Endothelial cell of umbilical vein (primary cell): Measurements from ENCODE around the gene LRRC4B. TPM values are rescaled to one million over a fixed set of nuclear protein-coding genes. Genes with fewer than 3 reads are reported as not detected.

Source experiments
- BruUV-seq: library from RNA; stranded (reverse); fragments of 400-500 nt; replicated peaks from 2 replicates; lab custom pipeline; 2021; lab: Mats Ljungman, UMichigan
- CTCF ChIA-PET: fragments of 300-600, 350-600 bp; sonication (Branson Sonifier 250); formaldehyde crosslinking; loops from one replicate; lab custom pipeline; 2021; ENCODE audit warnings: antibody characterized with exemption, inconsistent platforms; lab: Charles Lee
- POLR2A ChIA-PET: fragments of 300-600, 350-600 bp; sonication (Branson Sonifier 250); formaldehyde crosslinking; loops from one replicate; lab custom pipeline; 2021; ENCODE audit warnings: antibody characterized with exemption, inconsistent platforms; lab: Charles Lee
- DNase-seq: peaks from one replicate; pipeline ENCODE4 v3.0.0-alpha.2; 2011; ENCODE audit warnings: low read depth, low spot score
- FAIRE-seq: peaks from 2 replicates; lab custom pipeline; 2011; peaks lifted over from hg19 to GRCh38; lab: Jason Lieb, UNC
- H2AFZ ChIP-seq: 2 replicates; pipeline ENCODE4 v1.6.0; 2012; ENCODE audit warnings: low read depth, low read length, control low read depth, inconsistent platforms
- H3K27ac ChIP-seq: 2 replicates; pipeline ENCODE4 v1.5.1; 2011; ENCODE audit warnings: low read depth, mild to moderate bottlenecking, control low read depth, low read length, moderate library complexity; ENCODE audit not compliant: insufficient read depth
- H3K27me3 ChIP-seq, 2 experiments: 2 replicates each; pipeline versions ENCODE4 v1.6.0 to v1.6.1; 2011; ENCODE audit warnings: low read length in 2 of 2, mixed read lengths in 1 of 2; ENCODE audit not compliant: control insufficient read depth in 2 of 2, insufficient read depth in 2 of 2
- H3K36me3 ChIP-seq, 2 experiments: 2 replicates in 1 of 2; 3 replicates in 1 of 2; pipeline ENCODE4 v1.5.1; 2011; ENCODE audit warnings: low read length in 2 of 2, mild to moderate bottlenecking in 1 of 2, moderate library complexity in 1 of 2; ENCODE audit not compliant: control insufficient read depth in 2 of 2, insufficient read depth in 2 of 2; ENCODE audit errors: extremely low read depth in 1 of 2
- H3K4me1 ChIP-seq: 3 replicates; pipeline ENCODE4 v1.5.1; 2011; ENCODE audit warnings: mild to moderate bottlenecking, low read length; ENCODE audit not compliant: control insufficient read depth, insufficient read depth; ENCODE audit errors: extremely low read depth
- H3K4me2 ChIP-seq: 2 replicates; pipeline ENCODE4 v1.6.1; 2011; ENCODE audit warnings: low read length, control low read depth, mixed read lengths; ENCODE audit not compliant: insufficient read depth
- H3K4me3 ChIP-seq, 3 experiments: fragments of 200-600 bp in 1 of 3; sonication (generic), shearing (Covaris generic) in 1 of 3; replicated peaks in 1 of 3; 2 replicates each; pipeline ENCODE4 v1.5.1; 2011 to 2016; ENCODE audit warnings: control low read depth in 3 of 3, low read length in 3 of 3, mild to moderate bottlenecking in 2 of 3, inconsistent platforms in 1 of 3, low read depth in 1 of 3, moderate library complexity in 1 of 3; ENCODE audit not compliant: insufficient read depth in 1 of 3
- H3K79me2 ChIP-seq: 2 replicates; pipeline ENCODE4 v1.6.0; 2012; ENCODE audit warnings: low read length, inconsistent platforms; ENCODE audit not compliant: control insufficient read depth, insufficient read depth
- H3K9ac ChIP-seq: replicated peaks from 2 replicates; pipeline ENCODE3; 2011; ENCODE audit warnings: low read length, control low read depth; ENCODE audit not compliant: insufficient read depth; ENCODE audit errors: extremely low read depth
- H3K9me1 ChIP-seq: replicated peaks from 3 replicates; pipeline ENCODE4 v1.6.0; 2011; ENCODE audit warnings: mild to moderate bottlenecking, low read length; ENCODE audit not compliant: control insufficient read depth, insufficient read depth; ENCODE audit errors: extremely low read depth
- H3K9me3 ChIP-seq: replicated peaks from 2 replicates; pipeline ENCODE4 v1.5.1; 2012; ENCODE audit warnings: low read length, inconsistent platforms; ENCODE audit not compliant: control insufficient read depth, insufficient read depth
- H4K20me1 ChIP-seq: replicated peaks from 2 replicates; pipeline ENCODE3; 2011; ENCODE audit warnings: mild to moderate bottlenecking, low read length; ENCODE audit not compliant: control insufficient read depth, insufficient read depth; ENCODE audit errors: extremely low read depth
- EZH2 ChIP-seq: IDR thresholded peaks from 2 replicates; pipeline ENCODE4 v1.6.1; 2012; ENCODE audit warnings: borderline replicate concordance, low read depth, mild to moderate bottlenecking, moderate library complexity, low read length, inconsistent platforms; ENCODE audit not compliant: severe bottlenecking
- FOS ChIP-seq: IDR thresholded peaks from 2 replicates; pipeline ENCODE4 v1.6.1; 2011; ENCODE audit warnings: mild to moderate bottlenecking, low read length, moderate library complexity, borderline replicate concordance; ENCODE audit not compliant: insufficient read depth
- GATA2 ChIP-seq: IDR thresholded peaks from 2 replicates; pipeline ENCODE4 v1.7.0; 2011; ENCODE audit warnings: low read depth, mild to moderate bottlenecking, moderate library complexity, mixed read lengths, low read length; ENCODE audit not compliant: insufficient read length, insufficient read depth
- JUN ChIP-seq: IDR thresholded peaks from 2 replicates; pipeline ENCODE4 v1.6.1; 2011; ENCODE audit warnings: borderline replicate concordance, low read depth; ENCODE audit not compliant: insufficient read length, insufficient read depth
- MYC ChIP-seq: IDR thresholded peaks from one replicate; pipeline ENCODE4 v1.6.1; 2011; ENCODE audit warnings: mild to moderate bottlenecking, low read depth, low read length
- POLR2A ChIP-seq: IDR thresholded peaks from 2 replicates; pipeline ENCODE4 v1.6.1; 2012; ENCODE audit warnings: low read depth, mild to moderate bottlenecking, control low read depth, low read length
- POLR2AphosphoS5 ChIP-seq: IDR thresholded peaks from 2 replicates; pipeline ENCODE4 v1.6.1; 2012; ENCODE audit warnings: low read depth, mild to moderate bottlenecking, control low read depth, low read length, moderate library complexity; ENCODE audit not compliant: insufficient read depth
- dilution Hi-C: fragments of 300-500 bp; cut with MboI; formaldehyde crosslinking; loops from one replicate; pipeline ENCODE4 v1.15.0; 2019; ENCODE audit warnings: low sequenced_read_pairs; ENCODE audit not compliant: extremely low pct_ligation_motif_present
- intact Hi-C: fragments of 100-400 bp; cut with micrococcal nuclease; formaldehyde crosslinking; loops from one replicate; pipeline ENCODE4 v1.10.0; 2022
- polyA plus RNA-seq, 4 experiments: library from polyadenylated mRNA; depleted of rRNA in 3 of 4; stranded (reverse) in 3 of 4; unstranded in 1 of 4; fragments of >200 nt; gene quantifications; 2 replicates each; pipeline versions ENCODE4 v1.2.1 to v1.2.3, GENCODE V29; 2011 to 2012; ENCODE audit warnings: missing spikeins in 1 of 4
- total RNA-seq: library from RNA; stranded (reverse); gene quantifications from 2 replicates; pipeline ENCODE4 v1.2.3, GENCODE V29; 2021
- TF ChIP-seq, protein P1 (sequence below): IDR thresholded peaks from 2 replicates; pipeline ENCODE4 v1.6.1; 2011; ENCODE audit not compliant: insufficient read depth, insufficient read length
- TF ChIP-seq, protein P2 (sequence below), 2 donors: IDR thresholded peaks; 1 replicate in 1 of 2; 2 replicates in 1 of 2; pipeline ENCODE4 v1.5.1; 2011; ENCODE audit warnings: low read length in 2 of 2, mild to moderate bottlenecking in 2 of 2, moderate library complexity in 2 of 2, control low read depth in 1 of 2, inconsistent platforms in 1 of 2, low read depth in 1 of 2; ENCODE audit not compliant: insufficient read depth in 1 of 2; ENCODE audit errors: extremely low read depth in 1 of 2

Gene LRRC4B
- total and polyA plus RNA-seq, 2 donors (not counting 3 experiments of a cell fraction or from before 2014, with no cell fraction given) = 0.08 TPM; not detected in 1

DNA sequence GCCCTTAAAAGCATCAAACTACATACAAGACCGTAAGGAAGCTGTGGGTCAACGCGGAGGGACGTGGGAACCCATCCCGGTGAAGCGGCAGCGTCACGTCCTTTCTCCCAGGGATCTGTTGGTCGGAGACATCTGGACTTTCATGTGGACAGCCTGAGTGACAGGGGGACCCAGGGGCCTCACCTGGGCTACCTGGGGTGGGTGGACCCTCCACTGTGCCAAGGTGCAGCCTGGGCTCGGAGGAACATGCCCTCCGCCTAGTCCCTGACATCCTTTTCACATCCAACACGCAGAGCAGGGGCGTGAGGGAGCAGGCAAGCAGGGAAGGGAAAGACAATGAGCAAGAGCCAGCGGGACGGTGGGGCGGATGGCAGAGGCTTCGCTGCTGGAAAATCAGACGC lies 77.8 kb downstream of the LRRC4B start:
- no peak overlapping the region for H2AFZ ChIP-seq
- no peak overlapping the region for H3K4me3 ChIP-seq
- no TSS peak for BruUV-seq
- no peaks in the 10 kb centered on the region for H3K36me3 ChIP-seq
- no peaks in the 10 kb centered on the region for H3K4me1 ChIP-seq
- TF ChIP-seq GATA2 (no peak), JUN (no peak), POLR2AphosphoS5 (no peak), MYC (no peak), FOS (no peak), POLR2A (no peak), EZH2 (no peak)
- TF ChIP-seq, protein P1, sequence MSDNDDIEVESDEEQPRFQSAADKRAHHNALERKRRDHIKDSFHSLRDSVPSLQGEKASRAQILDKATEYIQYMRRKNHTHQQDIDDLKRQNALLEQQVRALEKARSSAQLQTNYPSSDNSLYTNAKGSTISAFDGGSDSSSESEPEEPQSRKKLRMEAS = no peak
- TF ChIP-seq, protein P2, sequence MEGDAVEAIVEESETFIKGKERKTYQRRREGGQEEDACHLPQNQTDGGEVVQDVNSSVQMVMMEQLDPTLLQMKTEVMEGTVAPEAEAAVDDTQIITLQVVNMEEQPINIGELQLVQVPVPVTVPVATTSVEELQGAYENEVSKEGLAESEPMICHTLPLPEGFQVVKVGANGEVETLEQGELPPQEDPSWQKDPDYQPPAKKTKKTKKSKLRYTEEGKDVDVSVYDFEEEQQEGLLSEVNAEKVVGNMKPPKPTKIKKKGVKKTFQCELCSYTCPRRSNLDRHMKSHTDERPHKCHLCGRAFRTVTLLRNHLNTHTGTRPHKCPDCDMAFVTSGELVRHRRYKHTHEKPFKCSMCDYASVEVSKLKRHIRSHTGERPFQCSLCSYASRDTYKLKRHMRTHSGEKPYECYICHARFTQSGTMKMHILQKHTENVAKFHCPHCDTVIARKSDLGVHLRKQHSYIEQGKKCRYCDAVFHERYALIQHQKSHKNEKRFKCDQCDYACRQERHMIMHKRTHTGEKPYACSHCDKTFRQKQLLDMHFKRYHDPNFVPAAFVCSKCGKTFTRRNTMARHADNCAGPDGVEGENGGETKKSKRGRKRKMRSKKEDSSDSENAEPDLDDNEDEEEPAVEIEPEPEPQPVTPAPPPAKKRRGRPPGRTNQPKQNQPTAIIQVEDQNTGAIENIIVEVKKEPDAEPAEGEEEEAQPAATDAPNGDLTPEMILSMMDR (IDR thresholded peaks at IDR 0.05; ENCODE audit: extremely low read depth in 1 of 2, insufficient read depth in 1 of 2, low read depth in 1 of 2, low read length in 2 of 2) = no peak
- no peaks in the 10 kb centered on the region for H3K9me1 ChIP-seq
- POLR2A ChIA-PET = no interaction called here
- CTCF ChIA-PET = no interaction called here
- H3K4me2 ChIP-seq = no peak overlapping the region
- no peaks in the 10 kb centered on the region for H3K79me2 ChIP-seq
- intact Hi-C loops (no loop called here), dilution Hi-C loops (no loop called here)
- no peak for DNase-seq
- no peak overlapping the region for H3K9ac ChIP-seq
- no peaks in the 10 kb centered on the region for H3K9me3 ChIP-seq
- no peaks in the 10 kb centered on the region for H4K20me1 ChIP-seq
- peaks cover 10 to 12% of the 10 kb centered on the region in 2 experiments for H3K27me3 ChIP-seq
- no peak overlapping the region for H3K27ac ChIP-seq
- FAIRE-seq = no peak
